CD4-positive, alpha-beta T cell treated with Interleukin-6 at 100 ng/mL for 8 hours (primary cell): Measurements from ENCODE around the gene SCAMP4.
A peak's percentile ranks its signal among the peaks of the same experiment; 100 is the strongest.
"Not testable (repeated sequence)": the region's sequence is repeated elsewhere in the genome, so short reads cannot be mapped to it uniquely, and the experiment has no call there.

Experiments
- DNase-seq: peaks from one replicate; pipeline ENCODE4 v3.0.0-alpha.2; 2020; ENCODE audit warnings: mixed read lengths, low spot score

Gene SCAMP4

DNA sequence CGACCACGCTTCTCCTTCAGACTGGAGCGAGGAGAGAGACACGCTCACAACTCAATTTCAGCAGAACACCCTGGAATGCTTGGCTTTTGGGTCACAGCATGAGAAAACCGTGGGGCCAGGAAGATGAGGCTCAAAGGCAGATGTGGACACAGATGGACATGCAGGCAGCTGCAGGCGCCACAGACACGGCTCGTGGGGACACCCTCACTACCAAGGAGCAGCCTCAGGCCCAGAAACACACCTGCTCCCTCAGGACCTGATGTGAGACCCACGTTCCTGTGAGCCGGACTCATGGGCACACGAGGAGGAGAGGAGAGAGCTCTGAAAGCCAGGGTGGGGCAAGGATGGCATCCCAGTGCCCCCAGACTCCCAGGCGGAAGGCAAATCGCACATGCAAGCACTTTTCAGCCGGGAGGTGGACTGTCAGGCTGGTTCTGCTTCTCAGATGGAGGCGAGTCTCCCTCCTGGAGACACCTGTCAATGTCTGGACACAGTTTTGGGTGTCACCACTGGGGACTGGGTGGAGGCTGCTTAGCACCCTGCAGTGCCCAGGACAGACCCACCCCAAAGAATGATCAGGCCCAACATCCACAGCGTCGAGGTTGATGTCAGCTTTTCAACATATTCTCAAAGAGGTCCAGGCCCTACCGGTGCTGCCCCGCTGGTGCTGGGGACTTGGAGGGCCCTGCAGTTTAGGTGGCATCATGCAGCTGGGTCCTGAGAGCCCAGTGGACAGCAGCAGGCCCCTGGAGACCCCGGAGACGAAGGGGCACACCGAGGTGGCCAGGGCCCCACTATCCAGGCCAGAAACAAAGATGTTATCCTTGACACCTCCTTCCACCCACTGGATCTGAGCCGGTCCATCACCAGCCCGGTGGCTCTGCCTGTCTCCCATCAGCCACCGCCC, 22.2 kb upstream of the SCAMP4 start:
- DNase-seq: no peak

DNA sequence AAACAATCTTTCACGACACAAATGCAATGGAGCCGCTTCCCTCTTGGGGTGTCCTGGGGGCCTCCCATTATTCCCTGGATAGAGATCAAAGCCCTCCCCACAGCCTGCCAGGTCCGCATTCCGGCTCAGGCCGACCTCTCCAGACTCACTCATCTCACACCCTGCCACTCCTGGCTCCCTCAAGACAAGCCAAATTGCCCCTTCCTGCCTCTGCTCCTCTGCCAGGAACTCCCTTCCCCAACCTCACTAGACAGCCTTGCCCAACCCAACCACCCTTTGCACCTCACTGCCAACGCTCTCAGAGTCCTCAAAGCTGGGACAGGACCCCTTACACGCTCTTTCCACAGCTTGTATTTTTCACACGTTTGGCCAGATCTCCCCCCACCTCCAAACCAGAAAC, 21.4 kb upstream of the SCAMP4 start:
- no peak for DNase-seq

DNA sequence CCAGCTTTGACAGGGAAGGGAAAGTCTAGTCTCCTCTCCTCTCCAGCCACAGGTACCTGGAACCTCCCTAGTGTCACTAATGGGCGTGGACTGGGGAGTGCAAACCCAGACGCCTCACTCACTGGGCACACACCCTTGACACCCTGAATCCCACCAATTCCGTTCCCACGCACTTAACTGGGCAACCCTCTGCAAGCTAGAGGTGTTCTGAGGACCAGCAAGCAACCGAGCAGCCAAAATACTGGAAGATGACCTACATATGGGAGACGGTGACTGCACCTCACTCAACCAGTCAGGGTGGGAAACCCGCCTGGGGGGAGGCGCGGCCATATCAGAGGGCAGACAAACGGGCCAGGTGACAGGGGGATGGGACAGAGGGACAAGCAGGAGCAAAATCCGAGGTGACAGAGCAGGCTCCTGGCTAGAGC, 20.9 kb upstream of the SCAMP4 start:
- no peak for DNase-seq

DNA sequence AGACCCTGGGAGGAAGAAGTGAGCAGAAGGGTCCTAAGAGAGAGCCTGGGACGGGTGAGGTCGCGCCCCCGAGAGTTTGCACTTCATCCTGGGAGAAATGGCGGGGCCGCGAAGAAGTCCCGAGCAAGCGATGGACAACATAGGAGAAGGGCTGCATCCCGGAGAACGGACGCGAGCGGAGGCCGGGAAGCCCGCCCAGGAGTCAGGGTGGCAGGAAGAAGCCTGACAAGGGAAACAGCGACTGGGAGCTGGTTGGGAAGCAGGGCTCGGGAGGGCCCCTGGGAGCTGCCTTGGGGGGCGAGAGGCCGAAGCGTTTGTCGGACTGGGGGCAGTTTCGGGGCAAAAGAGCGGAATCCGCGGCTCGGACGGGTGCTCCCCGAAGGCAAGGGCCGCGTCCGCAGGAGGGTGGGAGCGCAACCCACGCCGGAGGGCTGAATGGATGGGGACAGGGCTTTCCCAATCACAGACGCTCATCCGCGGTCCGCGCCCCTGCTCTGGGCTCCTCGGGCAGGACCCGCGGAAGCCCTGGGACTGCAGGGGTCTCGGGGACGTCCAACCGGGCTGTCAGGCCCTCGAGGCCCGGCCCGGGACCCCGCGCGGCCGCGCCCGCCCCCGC, 20.4 kb upstream of the SCAMP4 start:
- no peak for DNase-seq

DNA sequence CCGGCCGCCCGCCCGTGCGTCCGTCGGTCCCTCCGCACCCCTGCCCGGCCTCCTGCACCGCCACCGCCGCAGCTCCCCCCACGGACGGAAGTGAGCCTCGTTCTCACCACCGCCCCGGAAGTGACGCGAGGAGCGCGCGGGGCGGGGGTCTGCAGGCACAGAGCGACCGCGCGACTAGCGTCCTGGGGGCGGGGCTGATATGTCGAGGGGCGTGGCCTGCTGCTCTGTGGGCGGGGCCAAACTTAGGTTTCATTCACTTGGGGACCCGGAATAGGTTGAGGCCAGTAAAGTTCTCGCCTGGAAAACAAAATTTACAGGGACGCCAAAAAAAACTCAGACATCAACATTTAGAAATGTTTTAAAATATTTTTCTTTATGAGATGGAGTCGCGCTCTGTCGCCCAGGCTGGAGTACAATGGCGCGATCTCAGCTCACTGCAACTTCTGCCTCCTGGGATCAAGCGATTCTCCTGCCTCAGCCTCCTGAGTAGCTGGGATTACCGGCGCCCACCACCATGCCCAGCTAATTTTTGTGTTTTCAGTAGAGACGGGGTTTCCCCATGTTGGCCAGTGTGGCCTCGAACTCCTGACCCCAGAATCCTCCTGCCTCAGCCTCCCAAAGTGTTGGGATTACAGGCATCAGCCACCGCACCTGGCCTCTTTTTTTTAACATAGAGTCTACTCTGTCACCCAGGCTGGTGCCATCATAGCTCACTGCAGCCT, 19.6 kb upstream of the SCAMP4 start, which contains the start of gene ABHD17A:
TSS of gene ABHD17A (minus strand) at position 99 of the 722 bp plus-strand sequence. CDS start 3,930 bp downstream, outside the sequence.
- peak; percentile 93 for DNase-seq

DNA sequence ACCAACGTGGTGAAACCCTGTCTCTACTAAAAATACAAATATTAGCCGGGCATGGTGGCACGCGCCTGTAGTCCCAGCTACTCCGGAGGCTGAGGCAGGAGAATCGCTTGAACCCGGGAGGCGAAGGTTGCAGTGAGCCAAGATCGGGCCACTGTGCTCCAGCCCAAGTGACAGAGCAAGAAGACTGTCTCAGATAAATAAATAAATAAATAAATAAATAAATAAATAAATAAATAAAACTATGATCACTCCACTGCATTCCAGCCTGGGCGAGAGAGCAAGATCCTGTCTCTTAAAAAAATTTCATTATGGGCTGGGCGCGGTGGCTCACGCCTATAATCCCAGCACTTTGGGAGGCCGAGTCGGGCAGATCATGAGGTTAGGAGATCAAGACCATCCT, 18.8 kb upstream of the SCAMP4 start:
- not testable (repeated sequence) for DNase-seq

DNA sequence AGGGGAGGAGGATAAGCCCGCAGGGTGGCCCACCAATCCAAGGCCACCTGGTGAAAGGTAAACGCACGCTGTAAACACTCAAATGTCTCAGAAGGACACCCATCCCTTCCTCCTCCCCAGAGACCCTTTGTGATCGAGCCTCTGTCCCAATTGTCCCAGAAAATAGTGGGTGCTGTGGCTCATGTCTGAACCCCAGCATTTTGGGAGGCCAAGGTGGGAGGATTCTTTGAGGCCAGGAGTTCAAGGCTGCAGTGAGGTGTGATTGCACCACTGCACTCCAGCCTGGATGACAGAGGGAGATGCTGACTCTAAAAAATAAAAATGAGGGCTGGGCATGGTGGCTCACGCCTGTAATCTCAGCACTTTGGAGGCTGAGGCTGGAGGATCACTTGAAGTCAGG, 16.8 kb upstream of the SCAMP4 start:
- DNase-seq: no peak

DNA sequence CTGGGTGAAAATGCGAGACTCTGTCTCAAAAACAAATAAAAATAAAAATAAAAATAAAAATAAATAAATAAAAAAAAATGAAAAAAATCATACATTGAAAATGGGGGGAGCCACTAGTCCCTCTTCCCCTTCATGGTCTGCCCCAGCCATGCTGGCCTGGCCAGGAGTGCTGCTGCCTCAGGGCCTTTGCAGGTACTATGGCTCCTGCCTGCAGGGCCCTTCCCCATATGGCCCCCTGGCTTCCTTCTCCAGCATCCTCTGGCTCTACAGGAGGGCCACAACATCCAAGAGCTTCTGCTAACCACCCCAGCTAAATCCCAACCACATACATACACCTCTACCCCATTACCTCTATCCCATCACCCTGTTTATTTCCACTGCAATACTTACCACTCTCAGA, 15.3 kb upstream of the SCAMP4 start:
- no peak for DNase-seq

DNA sequence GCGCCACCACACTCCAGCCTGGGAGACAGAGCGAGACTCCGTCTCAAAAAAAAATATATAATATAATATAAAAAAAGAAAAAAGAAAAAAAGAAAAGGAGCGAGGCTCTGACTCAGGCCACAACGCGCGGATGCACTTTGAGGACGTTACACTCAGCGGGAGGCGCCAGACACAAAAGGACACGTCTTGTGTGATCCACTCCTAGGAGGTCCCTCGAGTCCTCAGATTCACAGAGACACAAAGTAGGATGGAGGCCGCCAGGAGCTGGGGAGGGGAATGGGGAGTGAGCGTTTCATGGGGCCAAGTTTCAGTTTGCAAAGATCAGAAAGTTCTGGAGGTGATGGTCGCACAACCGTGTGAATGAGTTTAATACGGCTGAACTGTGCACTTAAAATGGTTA, 11.4 kb upstream of the SCAMP4 start:
- no peak for DNase-seq

DNA sequence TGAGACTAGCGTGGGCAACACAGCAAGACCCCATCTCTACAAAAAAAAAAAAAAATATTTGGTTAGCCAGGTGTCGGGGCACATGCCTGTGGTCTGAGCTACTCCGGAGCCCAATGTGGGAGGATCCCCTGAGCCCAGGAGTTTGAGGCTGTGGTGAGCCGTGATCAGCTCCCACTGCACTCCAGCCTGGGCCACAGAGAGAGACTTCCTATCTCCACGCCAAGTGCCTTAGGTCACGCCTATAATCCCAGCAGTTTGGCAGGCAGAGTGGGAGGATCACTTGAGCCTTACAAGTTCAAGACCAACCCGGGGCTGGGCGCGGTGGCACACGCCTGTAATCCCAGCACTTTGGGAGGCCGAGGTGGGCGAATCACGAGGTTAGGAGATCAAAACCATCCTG, 8.7 kb upstream of the SCAMP4 start:
- no peak for DNase-seq

DNA sequence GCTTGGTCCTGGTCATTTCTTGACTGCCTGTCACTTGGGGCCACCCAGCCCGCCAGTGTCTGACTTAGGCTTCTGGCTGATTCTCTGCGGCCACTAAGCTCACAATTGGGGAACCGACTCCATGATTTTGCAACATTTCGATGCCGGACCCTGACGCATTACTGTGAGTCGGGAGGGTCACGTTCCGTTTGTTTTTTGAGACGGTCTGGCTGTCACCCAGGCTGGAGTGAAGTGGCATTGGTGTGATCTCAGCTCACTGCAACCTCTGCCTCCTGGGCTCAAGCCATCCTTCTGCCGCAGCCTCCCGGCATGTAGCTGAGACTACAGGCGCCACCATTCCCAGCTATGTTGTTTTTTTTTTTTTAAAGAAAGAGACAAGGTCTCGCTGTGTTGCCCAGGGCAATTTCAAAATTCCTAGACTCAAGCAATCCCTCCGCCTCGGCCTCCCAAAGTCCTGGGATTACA, 3.2 kb upstream of the SCAMP4 start:
- DNase-seq: no peak

DNA sequence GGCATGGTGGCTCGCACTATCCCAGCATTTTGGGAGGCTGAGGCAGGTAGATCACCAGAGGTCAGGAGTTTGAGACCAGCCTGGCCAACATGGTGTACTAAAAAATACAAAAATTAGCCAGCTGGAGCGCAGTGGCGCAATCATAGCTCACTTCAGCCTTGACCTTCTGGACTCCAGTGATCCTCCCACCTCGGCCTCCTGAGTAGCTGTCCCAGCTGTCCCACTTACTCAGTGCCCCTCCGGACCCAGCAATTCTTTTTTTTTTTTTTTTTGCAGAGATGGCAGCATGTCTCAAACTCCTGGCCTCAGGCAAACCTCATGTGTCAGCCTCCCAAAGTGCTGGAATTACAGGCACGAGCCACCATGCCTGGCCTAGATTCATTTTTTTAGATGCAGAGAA, 2.3 kb upstream of the SCAMP4 start:
- no peak for DNase-seq

DNA sequence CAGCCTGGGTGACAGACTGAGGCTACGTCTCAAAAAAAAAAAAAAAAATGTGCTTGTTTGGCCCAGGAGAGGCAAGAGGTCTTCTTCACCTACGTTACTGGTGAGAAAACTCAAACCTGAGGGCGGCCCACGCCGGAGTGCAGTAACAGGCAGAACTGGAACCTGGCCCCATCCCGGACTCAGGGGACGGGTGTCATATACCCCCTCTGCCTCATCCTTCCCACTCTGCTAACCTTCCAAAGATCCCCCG, 414 bp upstream of the SCAMP4 start:
- no peak for DNase-seq

DNA sequence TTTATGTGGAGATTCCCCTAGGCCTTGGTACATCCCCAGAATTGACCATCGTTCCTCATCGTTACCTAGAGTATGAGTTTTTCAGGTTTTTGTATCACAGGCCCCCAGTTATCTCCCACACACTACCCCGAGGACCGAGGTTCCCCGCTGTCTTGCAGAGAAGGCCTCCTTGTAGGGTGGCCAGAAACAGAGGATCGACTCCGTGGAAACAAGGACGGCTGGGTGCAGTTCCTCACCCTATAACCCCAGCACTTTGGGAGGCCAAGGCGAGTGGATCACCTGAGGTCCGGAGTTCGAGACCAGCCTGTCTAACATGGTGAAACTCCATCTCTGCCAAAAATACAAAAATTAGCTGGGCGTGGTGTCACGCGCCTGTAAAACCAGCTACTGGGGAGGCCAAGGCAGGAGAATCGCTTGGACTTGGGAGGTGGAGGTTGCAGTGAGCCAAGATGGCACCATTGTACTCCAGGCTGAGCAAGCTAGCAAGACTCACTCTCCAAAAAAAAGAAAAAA, 720 bp downstream of the SCAMP4 start:
- no peak for DNase-seq

DNA sequence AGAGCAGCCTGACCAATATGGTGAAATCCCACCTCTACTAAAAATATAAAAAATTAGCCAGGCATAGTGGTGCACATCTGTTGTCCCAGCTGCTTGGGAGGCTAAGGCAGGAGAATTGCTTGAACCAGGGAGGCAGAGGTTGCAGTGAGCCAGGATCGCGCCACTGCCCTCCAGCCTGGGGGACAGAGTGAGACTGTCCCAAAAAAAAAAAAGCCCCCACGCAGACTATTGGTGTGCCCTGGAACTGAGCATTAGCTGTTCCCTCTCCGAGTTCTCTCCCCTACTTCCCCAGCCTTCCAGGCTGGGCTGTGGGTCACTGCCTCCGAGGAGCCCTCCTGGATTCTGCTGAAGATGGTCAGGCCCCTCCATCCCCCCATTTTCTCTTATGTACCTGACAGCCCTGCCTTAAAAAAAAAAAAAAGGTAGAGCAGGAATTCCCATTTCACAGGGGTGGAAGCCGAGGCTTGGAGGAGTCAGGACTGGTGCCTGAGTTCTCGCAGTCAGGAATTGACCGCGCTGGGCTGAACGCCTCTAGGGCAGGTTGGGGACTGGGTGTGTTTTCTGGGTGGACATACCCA, 1.9 kb downstream of the SCAMP4 start:
- no peak for DNase-seq

DNA sequence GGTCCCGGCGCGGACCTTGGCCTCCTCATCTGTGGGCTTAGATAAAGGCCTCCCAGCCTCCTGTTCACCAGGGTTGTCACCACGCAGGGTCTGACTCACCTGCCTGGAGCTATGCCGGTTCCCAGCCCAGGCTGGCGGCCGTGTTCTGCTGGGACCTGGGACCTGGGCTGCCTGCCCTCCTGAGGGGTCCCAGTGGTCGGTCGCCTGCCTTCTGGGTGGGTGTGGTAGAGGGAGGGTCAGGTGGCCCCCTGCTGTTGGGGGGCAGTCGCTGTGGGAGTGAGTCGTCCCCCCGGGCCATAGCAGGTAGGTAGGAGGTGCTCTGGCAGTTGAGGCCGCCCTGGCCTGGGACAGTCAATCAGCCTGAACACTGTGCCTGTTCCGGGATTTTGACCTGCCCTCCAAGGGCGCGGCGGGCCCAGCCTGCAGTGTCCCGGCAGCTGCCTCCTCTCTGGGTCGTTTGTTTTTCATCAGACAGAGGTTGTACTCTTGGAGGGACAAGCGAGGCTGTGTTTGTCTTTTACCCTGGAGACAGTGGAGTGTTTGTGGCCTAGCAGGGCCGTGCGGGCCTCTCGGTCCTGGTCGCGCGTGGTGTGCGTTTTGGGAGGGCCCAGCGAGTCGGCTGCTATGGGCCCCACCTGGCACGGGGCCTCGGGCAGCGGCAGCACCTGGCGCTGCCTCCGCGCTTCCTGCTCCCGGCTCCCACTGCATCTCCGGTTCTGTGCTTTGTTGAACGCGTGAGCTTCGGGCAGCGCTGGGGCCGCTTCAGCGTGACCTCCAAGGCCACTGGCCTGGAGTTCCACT, 2.6 kb downstream of the SCAMP4 start:
- no peak for DNase-seq

DNA sequence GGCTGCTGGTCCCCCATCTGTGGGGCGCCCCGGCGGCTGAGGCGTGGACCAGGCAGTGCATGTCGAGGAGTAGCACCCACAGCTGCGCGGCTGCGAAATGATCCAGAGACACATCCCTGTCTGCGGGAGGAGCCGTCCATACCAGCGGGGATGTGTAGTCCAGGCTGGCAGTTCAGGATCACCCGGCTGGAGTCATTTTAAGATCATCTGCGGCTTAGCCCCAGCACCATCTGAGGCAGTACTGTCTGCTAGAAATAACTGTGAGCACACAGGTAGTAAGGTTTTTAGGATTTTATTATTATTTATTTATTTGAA, 3.1 kb downstream of the SCAMP4 start:
- no peak for DNase-seq

DNA sequence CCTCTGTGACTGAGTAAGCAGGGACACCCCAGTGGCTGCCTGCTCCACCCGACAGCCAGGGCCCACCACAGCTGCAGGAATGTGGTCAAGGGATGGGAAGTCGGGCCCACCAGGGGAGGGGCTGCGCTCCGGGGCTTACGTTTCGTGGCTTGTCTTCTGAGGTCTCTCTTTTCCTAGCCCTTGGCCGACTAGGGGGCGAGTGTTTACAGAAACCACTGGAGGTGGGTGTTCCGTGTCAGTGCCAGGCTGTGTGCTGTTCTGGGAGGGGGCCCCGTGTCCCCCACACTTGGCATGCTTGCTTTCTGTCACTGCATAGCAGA, 4.5 kb downstream of the SCAMP4 start:
- no peak for DNase-seq

DNA sequence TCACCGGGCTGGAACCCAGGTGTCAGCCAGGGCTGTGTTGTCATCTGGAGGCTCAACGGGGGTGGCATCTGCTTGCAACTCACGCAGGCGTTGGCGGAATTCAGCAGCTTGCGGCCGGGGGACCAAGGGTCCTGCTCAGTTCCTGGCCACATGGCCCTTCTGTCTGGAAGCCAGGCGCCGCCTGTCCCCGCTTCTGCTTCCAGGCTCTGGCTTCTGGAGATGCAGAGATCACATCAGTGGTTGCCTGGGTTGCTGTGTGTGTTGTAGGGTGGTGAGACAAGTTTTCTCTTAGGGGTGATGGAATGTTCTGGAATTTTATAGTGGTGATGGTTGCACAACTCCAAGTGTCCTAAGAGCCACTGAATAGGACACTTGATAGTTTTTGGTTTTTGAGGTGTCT, 5.0 kb downstream of the SCAMP4 start:
- no peak for DNase-seq

DNA sequence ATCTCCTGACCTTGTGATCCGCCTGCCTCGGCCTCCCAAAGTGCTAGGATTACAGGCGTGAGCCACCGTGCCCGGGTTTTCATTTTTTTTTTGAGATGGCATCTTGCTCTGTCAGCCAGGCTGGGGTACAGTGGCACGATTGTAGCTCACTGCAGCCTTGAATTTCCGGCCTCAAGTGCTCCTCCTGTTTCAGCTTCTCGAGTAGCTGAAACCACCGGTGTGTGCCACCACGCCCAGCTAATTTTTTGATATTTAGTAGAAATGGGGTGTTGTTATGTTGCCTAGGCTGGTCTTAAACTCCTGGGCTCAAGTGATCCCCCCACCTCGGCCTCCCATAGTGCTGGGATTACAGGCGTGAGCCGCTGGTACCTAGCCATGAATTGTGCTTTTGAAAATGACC, 5.9 kb downstream of the SCAMP4 start:
- DNase-seq: no peak

DNA sequence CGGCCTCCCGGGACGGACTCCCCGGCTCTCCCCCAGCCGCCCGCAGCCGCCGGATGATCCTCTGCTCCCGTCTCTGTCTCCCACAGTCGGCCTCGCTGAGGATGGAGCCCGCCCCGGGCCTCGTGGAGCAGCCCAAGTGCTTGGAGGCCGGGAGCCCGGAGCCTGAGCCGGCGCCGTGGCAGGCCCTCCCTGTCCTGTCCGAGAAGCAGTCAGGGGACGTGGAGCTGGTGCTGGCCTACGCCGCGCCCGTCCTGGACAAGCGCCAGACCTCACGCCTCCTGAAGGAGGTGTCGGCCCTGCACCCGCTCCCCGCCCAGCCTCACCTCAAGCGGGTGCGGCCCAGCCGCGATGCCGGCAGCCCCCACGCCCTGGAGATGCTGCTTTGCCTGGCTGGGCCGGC, 6.8 kb downstream of the SCAMP4 start:
- DNase-seq: no peak
